ENCODE measurements around the gene GPX8.

- no peak for TF ChIP-seq ZC3H10 (CRISPR knock-in tag; IDR thresholded peaks at IDR 0.05)
- TF ChIP-seq TSHZ2 (CRISPR knock-in tag; IDR thresholded peaks at IDR 0.05): no peak
- no peak for TF ChIP-seq PATZ1 (CRISPR knock-in tag; IDR thresholded peaks at IDR 0.05; ENCODE audit: borderline replicate concordance)
- TF ChIP-seq ZFP3 (CRISPR knock-in tag; IDR thresholded peaks at IDR 0.05): no peak
- TF ChIP-seq OSR1 (CRISPR knock-in tag; IDR thresholded peaks at IDR 0.05): no peak
- no peak for TF ChIP-seq ZFP30 (CRISPR knock-in tag; IDR thresholded peaks at IDR 0.05)
- no peak for TF ChIP-seq RARB (CRISPR knock-in tag; IDR thresholded peaks at IDR 0.05)
- TF ChIP-seq BACH2 (CRISPR knock-in tag; IDR thresholded peaks at IDR 0.05; ENCODE audit: borderline replicate concordance): no peak
- TF ChIP-seq CREB5 (CRISPR knock-in tag; IDR thresholded peaks at IDR 0.05; ENCODE audit: low read depth): no peak
- no peak for TF ChIP-seq TOX (CRISPR knock-in tag; IDR thresholded peaks at IDR 0.05; ENCODE audit: borderline replicate concordance)
- no peak for TF ChIP-seq PPARA (CRISPR knock-in tag; IDR thresholded peaks at IDR 0.05; ENCODE audit: borderline replicate concordance)
- no peak for TF ChIP-seq ZNF70 (CRISPR knock-in tag; IDR thresholded peaks at IDR 0.05)
- TF ChIP-seq POU6F1 (CRISPR knock-in tag; IDR thresholded peaks at IDR 0.05; ENCODE audit: borderline replicate concordance, low read depth): no peak
Observed at GRCh38 chr5:55180016-55180415, 20.0 kb downstream of the GPX8 start.
